ENCODE measurements around the gene LYAR. TPM values are rescaled to one million over a fixed set of nuclear protein-coding genes. Genes with fewer than 3 reads are reported as not detected.

LYAR gene
- total RNA-seq, 1 donor from 2014 or later = 15.9 TPM

DNA sequence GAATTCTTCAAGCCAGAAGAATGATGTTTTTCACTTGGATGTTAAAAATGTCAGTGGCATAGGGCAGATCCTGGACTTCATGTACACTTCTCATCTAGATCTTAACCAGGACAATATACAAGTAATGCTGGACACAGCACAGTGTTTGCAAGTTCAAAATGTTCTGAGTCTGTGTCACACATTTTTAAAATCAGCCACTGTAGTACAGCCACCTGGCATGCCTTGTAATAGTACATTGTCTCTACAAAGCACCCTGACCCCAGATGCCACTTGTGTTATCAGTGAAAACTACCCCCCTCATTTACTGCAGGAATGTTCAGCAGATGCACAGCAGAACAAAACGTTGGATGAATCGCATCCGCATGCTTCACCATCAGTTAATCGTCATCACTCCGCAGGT, 12.0 kb upstream of the LYAR start:
- POLR2A ChIA-PET = no interaction called here
- CTCF ChIA-PET = no interaction called here
- no peak for DNase-seq
- ATAC-seq (ENCODE audit: low read depth) = no peak
- Mint-ChIP-seq H3K4me3 (no peak overlapping the region), H3K27me3 (no peaks in the 10 kb centered on the region), H3K27ac (no peak overlapping the region), H3K36me3 (ENCODE audit: low read depth) (peaks cover 55% of the 10 kb centered on the region), H3K4me1 (no peaks in the 10 kb centered on the region), H3K9me3 (no peaks in the 10 kb centered on the region)
- TF ChIP-seq, protein P1, sequence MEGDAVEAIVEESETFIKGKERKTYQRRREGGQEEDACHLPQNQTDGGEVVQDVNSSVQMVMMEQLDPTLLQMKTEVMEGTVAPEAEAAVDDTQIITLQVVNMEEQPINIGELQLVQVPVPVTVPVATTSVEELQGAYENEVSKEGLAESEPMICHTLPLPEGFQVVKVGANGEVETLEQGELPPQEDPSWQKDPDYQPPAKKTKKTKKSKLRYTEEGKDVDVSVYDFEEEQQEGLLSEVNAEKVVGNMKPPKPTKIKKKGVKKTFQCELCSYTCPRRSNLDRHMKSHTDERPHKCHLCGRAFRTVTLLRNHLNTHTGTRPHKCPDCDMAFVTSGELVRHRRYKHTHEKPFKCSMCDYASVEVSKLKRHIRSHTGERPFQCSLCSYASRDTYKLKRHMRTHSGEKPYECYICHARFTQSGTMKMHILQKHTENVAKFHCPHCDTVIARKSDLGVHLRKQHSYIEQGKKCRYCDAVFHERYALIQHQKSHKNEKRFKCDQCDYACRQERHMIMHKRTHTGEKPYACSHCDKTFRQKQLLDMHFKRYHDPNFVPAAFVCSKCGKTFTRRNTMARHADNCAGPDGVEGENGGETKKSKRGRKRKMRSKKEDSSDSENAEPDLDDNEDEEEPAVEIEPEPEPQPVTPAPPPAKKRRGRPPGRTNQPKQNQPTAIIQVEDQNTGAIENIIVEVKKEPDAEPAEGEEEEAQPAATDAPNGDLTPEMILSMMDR (IDR thresholded peaks at IDR 0.05) = no peak
- intact Hi-C loops (cut with micrococcal nuclease) = no loop called here

DNA sequence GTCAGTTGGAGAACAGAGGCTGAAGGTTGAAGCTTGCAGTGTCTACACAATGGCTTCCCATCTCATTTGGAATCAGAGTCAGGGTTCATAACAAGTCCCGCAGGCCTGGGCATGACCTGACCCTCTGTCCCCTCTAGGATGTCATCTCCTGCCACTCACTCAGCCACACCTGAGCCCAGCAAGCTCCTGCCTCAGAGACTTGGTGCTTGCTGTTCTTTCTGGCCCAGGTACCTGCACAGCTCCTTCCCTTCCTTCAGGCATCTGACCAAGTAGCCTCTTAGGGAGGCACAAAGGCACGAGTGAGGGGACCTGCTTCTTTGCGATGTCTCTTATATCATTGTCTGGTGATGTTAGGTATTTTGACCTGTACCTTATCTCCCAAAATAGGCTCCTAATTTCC, 9.1 kb upstream of the LYAR start:
- intact Hi-C loops (cut with micrococcal nuclease) = no loop called here
- ChIA-PET CTCF (no interaction called here), POLR2A (no interaction called here)
- DNase-seq (no peak), ATAC-seq (ENCODE audit: low read depth) (no peak)
- H3K27me3 Mint-ChIP-seq = no peaks in the 10 kb centered on the region
- H3K4me3 Mint-ChIP-seq = no peak overlapping the region
- TF ChIP-seq, protein P1 (IDR thresholded peaks at IDR 0.05) = no peak
- peaks cover 50% of the 10 kb centered on the region for H3K36me3 Mint-ChIP-seq (ENCODE audit: low read depth)
- H3K27ac Mint-ChIP-seq = no peak overlapping the region
- no peaks in the 10 kb centered on the region for H3K4me1 Mint-ChIP-seq
- H3K9me3 Mint-ChIP-seq = peaks cover 3% of the 10 kb centered on the region

DNA sequence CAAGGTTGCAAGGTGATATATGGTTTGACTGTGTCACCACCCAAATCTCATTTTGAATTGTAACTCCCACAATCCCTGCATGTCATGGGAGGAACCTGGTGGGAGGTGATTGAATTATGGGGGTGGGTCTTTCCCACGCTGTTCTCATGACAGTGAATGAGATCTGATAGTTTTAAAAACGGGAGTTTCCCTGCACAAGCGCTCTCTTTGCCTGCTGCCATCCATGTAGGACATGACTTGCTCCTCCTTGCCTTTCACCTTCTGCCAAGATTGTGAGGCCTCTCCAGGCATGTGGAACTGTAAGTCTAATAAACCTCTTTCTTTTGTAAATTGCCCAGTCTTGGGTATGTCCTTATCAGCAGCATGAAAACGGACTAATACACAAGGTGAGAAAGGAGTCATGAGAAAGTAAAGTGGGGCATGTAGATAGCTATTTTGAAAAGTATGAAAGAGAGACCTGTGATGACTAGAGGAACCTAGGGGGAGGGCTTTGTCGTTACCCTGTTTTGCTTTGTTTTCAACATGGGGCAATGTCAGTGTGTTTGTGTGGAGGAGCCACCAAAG, 6.4 kb upstream of the LYAR start:
- H3K4me3 Mint-ChIP-seq = no peak overlapping the region
- H3K27me3 Mint-ChIP-seq = no peaks in the 10 kb centered on the region
- no peak overlapping the region for H3K27ac Mint-ChIP-seq
- TF ChIP-seq, protein P1 (IDR thresholded peaks at IDR 0.05) = no peak
- H3K36me3 Mint-ChIP-seq (ENCODE audit: low read depth) = peaks cover 41% of the 10 kb centered on the region
- DNase-seq (no peak), ATAC-seq (ENCODE audit: low read depth) (no peak)
- intact Hi-C loops (cut with micrococcal nuclease) = no loop called here
- CTCF ChIA-PET = no interaction called here
- peaks cover 3% of the 10 kb centered on the region for H3K9me3 Mint-ChIP-seq
- peaks cover 10% of the 10 kb centered on the region for H3K4me1 Mint-ChIP-seq
- POLR2A ChIA-PET = no interaction called here

DNA sequence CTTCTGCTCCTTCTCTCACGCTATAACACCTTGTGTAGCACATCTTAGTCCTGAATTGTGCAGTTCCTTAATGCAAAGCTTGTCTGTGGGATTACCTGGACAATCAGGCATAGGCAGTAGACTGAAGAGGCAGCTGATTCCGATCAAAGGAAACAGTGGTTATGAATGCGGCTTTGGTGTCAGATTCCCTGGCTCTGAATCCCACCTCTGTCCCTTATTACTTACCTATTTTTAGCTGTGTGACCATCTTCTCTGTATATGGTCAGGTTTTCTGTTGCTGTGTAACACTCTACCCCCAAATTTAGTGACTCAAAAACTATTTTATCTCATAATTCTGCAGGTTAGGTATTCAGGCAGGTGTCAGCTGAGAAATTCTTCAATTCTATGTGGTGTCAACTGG, 3.3 kb upstream of the LYAR start:
- ChIA-PET CTCF (no interaction called here), POLR2A (no interaction called here)
- TF ChIP-seq, protein P1 (IDR thresholded peaks at IDR 0.05) = no peak
- DNase-seq = no peak
- Mint-ChIP-seq H3K27me3 (no peaks in the 10 kb centered on the region), H3K4me1 (peaks cover 33% of the 10 kb centered on the region), H3K9me3 (peaks cover 3% of the 10 kb centered on the region), H3K27ac (no peak overlapping the region), H3K36me3 (ENCODE audit: low read depth) (peaks cover 30% of the 10 kb centered on the region), H3K4me3 (no peak overlapping the region)
- ATAC-seq (ENCODE audit: low read depth) = no peak
- intact Hi-C loops (cut with micrococcal nuclease) = loop anchor here (5.0 kb wide), 1 partner anchor 336 kb away; no protein-coding TSS in a partner anchor

DNA sequence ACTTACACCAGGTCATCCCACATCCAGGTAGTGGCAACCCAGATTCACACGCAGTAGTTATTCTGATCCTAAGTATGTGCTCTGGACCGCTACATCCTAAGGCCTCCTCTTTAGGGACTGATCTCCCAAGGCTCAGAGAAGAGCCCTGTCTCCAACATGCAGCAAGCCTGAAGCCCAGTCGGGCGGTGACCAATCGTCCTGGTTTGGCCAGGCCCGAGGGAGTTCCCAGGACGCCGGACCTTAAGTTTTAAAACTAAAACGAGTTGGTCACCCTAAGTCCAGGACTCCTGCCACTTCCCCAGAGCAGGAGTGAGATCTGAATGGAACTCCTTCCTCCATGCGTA, 385 bp downstream of the LYAR start:
- intact Hi-C loops (cut with micrococcal nuclease) = no loop called here
- Mint-ChIP-seq H3K4me1 (peaks cover 36% of the 10 kb centered on the region), H3K36me3 (ENCODE audit: low read depth) (peaks cover 34% of the 10 kb centered on the region), H3K27me3 (no peaks in the 10 kb centered on the region), H3K9me3 (no peaks in the 10 kb centered on the region), H3K4me3 (peak overlapping the region; percentile 96), H3K27ac (peak overlapping the region; percentile 72)
- TF ChIP-seq, protein P1 (IDR thresholded peaks at IDR 0.05) = no peak
- ChIA-PET POLR2A (interaction anchor here (0.6 to 1.7 kb wide), 2 partner anchors 20 to 41 kb away, joined by 3 to 11 read pairs; partner anchors contain the start of gene TMEM128), CTCF (interaction anchor here (0.5 kb wide), 1 partner anchor 1523 kb away, joined by 3 read pairs; no protein-coding TSS in a partner anchor)
- peak; percentile 3 for ATAC-seq (ENCODE audit: low read depth)
- no peak for DNase-seq
